ENCODE measurements around the gene GNPDA2. TPM values are rescaled to one million over a fixed set of nuclear protein-coding genes. Genes with fewer than 3 reads are reported as not detected.

The GNPDA2 gene
- total and polyA plus RNA-seq, 9 of the 15 experiments (the other 6 are each of a cell fraction or from before 2014, with no cell fraction given): 10.6 to 20.4 (median 13.0) TPM

GRCh38 chr4:44765116-44765515 is 38.8 kb upstream of the GNPDA2 start (continued):
- TF ChIP-seq CREB5 (CRISPR knock-in tag; IDR thresholded peaks at IDR 0.05) (no peak), SIRT6 (IDR thresholded peaks at IDR 0.05; ENCODE audit: low read depth, low read length) (no peak), SREBF2 (CRISPR knock-in tag; IDR thresholded peaks at IDR 0.05) (no peak), RFX7 (CRISPR knock-in tag; IDR thresholded peaks at IDR 0.05) (no peak), PURB (CRISPR knock-in tag; IDR thresholded peaks at IDR 0.05; ENCODE audit: low read depth) (no peak)
- TF ChIP-seq, protein P1, sequence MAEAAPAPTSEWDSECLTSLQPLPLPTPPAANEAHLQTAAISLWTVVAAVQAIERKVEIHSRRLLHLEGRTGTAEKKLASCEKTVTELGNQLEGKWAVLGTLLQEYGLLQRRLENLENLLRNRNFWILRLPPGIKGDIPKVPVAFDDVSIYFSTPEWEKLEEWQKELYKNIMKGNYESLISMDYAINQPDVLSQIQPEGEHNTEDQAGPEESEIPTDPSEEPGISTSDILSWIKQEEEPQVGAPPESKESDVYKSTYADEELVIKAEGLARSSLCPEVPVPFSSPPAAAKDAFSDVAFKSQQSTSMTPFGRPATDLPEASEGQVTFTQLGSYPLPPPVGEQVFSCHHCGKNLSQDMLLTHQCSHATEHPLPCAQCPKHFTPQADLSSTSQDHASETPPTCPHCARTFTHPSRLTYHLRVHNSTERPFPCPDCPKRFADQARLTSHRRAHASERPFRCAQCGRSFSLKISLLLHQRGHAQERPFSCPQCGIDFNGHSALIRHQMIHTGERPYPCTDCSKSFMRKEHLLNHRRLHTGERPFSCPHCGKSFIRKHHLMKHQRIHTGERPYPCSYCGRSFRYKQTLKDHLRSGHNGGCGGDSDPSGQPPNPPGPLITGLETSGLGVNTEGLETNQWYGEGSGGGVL (CRISPR knock-in tag; IDR thresholded peaks at IDR 0.05): no peak
- TF ChIP-seq, protein P2, sequence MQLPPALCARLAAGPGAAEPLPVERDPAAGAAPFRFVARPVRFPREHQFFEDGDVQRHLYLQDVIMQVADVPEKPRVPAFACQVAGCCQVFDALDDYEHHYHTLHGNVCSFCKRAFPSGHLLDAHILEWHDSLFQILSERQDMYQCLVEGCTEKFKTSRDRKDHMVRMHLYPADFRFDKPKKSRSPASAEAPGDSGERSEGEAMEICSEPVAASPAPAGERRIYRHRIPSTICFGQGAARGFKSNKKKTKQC (CRISPR knock-in tag; IDR thresholded peaks at IDR 0.05): no peak

DNA sequence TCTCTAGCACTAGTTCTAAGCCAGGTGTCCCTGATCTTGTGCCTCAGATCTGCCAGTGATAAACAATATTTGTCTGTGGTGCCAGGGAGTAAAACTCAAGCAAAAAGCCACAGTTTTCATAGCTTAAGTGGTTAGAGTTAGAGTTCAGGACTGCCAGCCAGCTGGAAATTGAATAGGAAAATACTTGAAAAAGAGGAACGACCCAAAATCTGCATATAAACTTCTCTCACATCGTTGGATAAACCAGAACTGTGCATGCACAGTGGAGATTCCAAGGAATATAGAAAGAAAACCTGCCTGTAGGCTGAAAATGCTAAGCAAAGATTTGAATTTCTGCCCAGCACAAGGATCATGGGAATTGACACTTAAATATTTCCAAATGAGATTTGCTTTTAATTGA is 35.0 kb upstream of the GNPDA2 start:
- Histone ChIP-seq H3K9me1 (ENCODE audit: control insufficient read depth, insufficient read depth, low read length) (no peaks in the 10 kb centered on the region), H3K4me1 (replicated peaks in 1 of 2; ENCODE audit: control insufficient read depth in 2 of 2, insufficient read depth in 2 of 2, low read length in 2 of 2) (no peaks in the 10 kb centered on the region), H3K79me2 (ENCODE audit: control insufficient read depth, insufficient read depth, low read length) (no peaks in the 10 kb centered on the region), H2AFZ (ENCODE audit: low read depth, low read length) (no peak overlapping the region), H3K4me2 (ENCODE audit: insufficient read depth, low read length) (no peak overlapping the region), H3K9ac (ENCODE audit: insufficient read depth in 1 of 2, low read depth in 2 of 2, low read length in 2 of 2) (no peak overlapping the region), H3K4me3 (no peak overlapping the region), H3K36me3 (ENCODE audit: control insufficient read depth, insufficient read depth, low read length) (no peaks in the 10 kb centered on the region), H4K20me1 (replicated peaks; ENCODE audit: control insufficient read depth, insufficient read depth, low read length) (no peaks in the 10 kb centered on the region), H3K27me3 (ENCODE audit: control insufficient read depth in 2 of 2, insufficient read depth in 2 of 2, low read length in 2 of 2) (no peaks in the 10 kb centered on the region), H3K27ac (ENCODE audit: extremely low read depth, low read depth, low read length) (no peak overlapping the region), H3K9me3 (replicated peaks; ENCODE audit: control insufficient read depth, insufficient read depth, low read depth, low read length) (no peaks in the 10 kb centered on the region)
- intact Hi-C loops (cut with micrococcal nuclease): loop anchor here (10.0 kb wide), 1 partner anchor 1883 kb away; no protein-coding TSS in a partner anchor
- CTCF ChIA-PET (ENCODE audit: low intra/inter-chr PET ratio): no interaction called here
- DNase-seq (ENCODE audit: extremely low read depth in 1 of 4, low spot score in 3 of 4): no peak
- WGBS (ENCODE audit: insufficient coverage, low coverage, missing lambda C conversion rate): 0% methylated on average over 2 of the region's 2 CpGs
- FAIRE-seq: no peak
- no peak for ATAC-seq
- POLR2A ChIA-PET: no interaction called here
- no TSS peak for BruUV-seq (replicated peaks)
- in situ Hi-C loops (cut with MboI): no loop called here

All from K562 (cell line).